Stimulated activated CD4-positive, alpha-beta T cell treated with anti-CD3 and anti-CD28 coated beads, TNF-alpha, amount 100 ng/mL, for 48 hours (primary cell): ENCODE measurements around the gene STAT4.

Experiments used
- DNase-seq, 3 donors: peaks; one replicate each; pipeline ENCODE4 v3.0.0-alpha.2; 2020; ENCODE audit warnings: low read depth in 3 of 3

Gene STAT4

GRCh38 chr2:191174442-191174841 lies 23.6 kb upstream of the STAT4 start:
- no peak for DNase-seq

- DNase-seq, result no peak
Observed at GRCh38 chr2:191173206-191173605, 22.4 kb upstream of the STAT4 start.

GRCh38 chr2:191171708-191172355 lies 21.0 kb upstream of the STAT4 start:
- no peak for DNase-seq

GRCh38 chr2:191171286-191171685 lies 20.5 kb upstream of the STAT4 start:
- no peak for DNase-seq

GRCh38 chr2:191170773-191171172 lies 20.0 kb upstream of the STAT4 start:
- no peak for DNase-seq

GRCh38 chr2:191170301-191170636 lies 19.5 kb upstream of the STAT4 start:
- no peak for DNase-seq

DNA sequence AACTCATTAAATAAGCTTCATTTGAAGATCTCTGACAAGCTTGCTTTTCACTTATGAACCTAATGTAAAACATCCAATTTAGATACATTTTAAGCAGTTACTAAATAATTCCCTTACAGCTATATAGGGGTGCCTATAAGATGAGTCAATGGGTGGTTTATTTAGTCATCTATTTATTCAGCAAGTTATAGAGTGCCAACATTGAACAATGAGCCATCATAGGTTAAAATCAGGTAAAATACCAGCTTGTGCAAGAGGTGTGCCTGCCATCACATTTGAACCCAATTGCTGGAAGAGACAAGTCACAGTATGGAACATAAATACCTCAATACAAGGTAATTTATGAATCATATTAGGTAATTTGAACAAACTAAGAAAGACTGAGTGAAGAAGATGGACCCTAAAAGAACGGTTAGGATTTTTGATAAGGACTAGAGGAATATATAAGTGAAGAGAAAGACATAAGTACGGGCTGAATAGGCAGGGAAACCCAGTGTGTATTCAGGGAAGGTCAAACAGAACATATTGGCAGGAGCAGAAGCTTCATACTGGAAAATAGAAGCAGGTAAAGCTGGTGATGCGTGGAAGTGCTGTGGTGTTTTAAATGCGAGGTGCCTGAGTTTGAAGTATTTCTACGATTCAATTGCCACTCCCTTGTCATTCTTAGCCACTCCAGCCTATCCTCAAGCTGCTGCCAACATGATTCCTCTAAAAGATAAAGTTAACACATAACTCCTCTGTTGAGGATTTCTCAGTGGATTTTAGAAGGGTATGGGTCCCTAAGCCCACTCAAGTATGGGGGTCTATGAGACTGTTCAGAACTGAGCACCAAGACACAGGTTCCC lies 18.9 kb upstream of the STAT4 start:
- DNase-seq, result no peak

DNA sequence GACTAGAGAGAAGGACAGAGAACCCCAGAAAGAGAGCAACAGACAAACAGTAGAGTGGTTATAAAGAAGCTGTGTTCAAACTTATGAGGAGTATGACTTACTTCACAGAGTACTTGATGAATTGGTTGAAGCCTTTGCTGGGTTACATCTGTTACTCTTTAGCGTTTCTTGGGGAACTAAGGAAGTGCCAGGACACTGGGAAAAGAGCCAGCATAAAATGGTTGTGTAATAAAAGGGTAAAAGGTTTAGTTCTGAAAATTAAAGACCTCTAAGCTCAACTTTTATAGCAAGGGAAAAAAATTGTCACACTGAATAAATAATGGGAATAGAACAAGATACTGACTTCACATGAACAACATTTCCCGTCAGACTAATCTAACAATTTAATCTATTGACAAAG lies 17.0 kb upstream of the STAT4 start:
- no peak for DNase-seq

DNA sequence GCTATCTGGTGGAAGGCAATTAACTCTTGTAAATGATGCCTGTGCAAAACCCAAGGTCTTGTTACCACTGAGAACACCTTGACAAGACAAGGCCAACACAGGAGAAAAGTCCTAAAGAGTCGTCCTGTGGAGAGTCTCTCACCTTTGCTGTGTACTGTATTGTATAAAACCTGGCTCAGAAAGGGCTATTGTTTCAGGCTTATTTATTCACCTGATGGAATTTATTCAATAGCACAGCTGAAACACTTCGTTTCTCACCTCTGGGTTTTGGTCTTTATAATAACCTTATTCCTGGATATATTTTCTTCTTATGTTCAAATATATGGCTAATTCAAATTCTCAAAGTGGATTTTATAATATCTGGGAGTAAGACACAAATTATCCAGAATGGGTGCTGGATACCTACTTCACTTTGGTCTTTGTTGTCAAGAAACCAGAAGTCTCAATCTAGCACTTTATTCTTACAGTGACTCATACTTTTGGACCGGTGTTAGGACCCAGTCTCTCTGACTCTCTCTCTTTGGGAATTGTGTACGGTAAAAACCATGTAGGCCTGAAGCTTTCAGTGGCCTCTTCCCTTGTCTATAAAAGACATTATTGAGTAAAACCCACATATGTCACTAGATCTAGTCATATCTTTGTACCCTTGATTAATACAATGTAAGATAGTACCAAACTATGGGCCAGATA lies 16.1 kb upstream of the STAT4 start:
- no peak for DNase-seq

- DNase-seq, result no peak
Observed at GRCh38 chr2:191166111-191166755, 15.4 kb upstream of the STAT4 start.

DNA sequence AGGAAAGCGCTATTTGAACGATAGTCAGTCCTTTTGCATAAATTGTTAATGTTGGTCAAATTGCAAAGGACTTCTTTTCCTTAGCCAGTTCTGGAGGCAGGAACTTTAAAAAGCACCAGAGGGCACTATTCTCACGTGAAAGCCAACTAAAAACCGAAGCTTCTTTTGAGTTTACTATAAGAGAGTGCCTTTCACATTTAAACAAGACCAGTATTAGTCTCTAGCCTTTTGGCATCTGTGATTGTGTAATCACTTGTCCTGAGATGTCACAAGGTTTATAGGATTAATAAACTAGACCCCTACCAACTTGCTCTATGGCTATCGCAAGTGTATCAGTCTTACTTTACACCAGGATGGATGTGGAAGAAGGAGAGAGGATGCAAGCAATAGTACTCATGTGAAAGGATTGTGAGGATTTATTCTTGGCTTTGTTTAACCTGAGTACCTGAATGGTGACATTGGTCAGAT lies 14.4 kb upstream of the STAT4 start:
- no peak for DNase-seq

GRCh38 chr2:191158747-191159146 lies 8.0 kb upstream of the STAT4 start:
- DNase-seq, result no peak

GRCh38 chr2:191158193-191158592 lies 7.4 kb upstream of the STAT4 start:
- no peak for DNase-seq

- DNase-seq, result no peak
Observed at GRCh38 chr2:191155608-191156071, 4.8 kb upstream of the STAT4 start.

- no peak for DNase-seq
Observed at GRCh38 chr2:191153716-191154115, 2.9 kb upstream of the STAT4 start.

DNA sequence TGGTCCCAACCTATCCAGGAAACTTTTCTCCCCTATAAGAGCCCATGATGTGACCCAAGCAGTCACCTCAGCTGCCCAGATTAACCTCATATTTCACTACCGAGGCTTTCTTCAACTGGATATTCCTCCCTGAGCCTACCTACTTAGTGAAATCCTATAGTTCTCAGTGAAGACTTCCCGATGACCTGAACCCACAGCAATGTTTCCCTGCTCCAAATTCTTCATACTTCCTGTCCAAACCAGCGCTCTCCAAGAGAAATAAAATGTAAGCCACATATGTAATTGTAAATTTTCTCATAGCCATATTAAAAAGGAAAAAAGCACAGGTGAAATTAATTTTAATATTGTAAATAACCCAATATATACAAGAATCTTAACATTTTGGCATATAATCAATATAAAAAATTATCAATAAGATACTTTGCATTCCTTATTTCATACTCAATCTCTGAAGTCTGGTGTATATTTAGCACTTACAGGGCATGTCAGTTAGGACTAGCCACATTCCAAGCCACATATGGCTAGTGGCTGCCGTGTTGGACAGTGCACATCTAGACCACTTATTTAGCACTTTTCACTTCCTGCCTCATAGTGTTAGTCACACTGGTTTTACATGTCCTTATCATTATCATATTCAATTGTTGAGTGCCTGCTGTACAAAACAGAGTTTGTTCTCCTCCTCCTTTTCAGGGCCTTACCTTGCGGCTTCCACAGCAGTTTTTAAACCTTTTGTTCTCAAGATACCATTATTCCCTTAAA lies 1.9 kb upstream of the STAT4 start:
- no peak for DNase-seq

DNA sequence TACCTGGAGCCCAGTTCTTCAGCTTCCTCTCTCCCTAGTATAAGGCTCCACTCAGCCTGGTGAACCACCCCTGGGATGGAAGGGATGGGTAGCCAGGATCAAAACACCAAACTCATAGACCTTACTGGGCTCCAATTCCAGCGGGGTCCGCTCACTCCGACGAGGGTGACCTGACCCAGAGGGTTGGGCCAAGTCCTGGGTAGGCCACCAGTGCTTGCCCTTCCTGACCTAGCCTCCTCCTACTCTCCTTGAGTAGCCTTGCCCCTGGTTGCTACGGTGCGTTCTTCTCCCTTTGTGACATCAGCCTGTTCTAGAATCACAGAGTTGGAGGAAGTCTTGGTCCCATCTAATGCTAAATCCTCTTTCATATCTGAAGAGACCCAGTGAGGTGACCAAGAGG lies 537 bp upstream of the STAT4 start:
- no peak for DNase-seq

GRCh38 chr2:191150230-191150599 lies 579 bp downstream of the STAT4 start:
- DNase-seq, result no peak

DNA sequence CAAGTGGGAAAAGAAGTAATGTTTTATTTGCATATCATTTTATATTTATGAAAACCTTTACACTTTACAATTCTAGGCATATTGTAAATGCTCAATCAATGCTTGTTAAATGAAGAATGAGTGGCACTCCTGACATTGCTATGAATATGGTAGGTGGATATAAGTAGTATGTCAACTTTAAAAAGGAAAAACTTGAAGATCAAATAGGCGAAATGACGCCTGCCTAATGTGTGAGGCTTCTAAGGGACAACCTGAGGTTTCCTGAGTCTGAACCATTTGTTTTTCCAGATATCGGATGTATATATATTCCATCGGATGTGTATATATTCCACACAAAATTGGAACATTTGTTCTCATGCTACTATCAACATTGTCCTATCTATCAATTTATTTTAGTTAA lies 1.4 kb downstream of the STAT4 start:
- DNase-seq, result no peak

- no peak for DNase-seq
Observed at GRCh38 chr2:191148791-191149190, 2.0 kb downstream of the STAT4 start.

DNA sequence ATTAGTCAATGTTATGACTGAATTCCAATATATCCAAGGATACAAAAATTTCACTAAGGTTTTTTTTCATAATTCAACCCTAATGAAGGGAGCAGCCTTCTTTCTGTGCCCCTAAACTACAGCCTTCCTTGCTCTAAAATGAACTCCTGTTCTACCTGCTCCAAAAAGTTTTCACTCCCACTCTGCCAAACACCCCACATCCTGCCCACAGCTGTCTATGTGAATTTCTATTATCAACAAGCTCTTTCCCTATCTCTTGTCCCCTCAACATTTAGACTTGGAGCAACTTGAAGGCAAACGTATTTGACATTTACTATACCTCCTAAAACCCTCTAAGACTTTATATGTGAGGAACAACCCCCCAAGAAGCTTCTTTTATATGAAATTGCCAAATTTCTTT lies 2.5 kb downstream of the STAT4 start:
- DNase-seq, result no peak
